ENCODE measurements around the gene KRTAP4-12. TPM values are rescaled to one million over a fixed set of nuclear protein-coding genes. Genes with fewer than 3 reads are reported as not detected.

The KRTAP4-12 gene
- total and polyA plus RNA-seq, 2 donors (not counting 1 experiment from before 2014, with no cell fraction given) = 0.12 TPM; not detected in 1

DNA sequence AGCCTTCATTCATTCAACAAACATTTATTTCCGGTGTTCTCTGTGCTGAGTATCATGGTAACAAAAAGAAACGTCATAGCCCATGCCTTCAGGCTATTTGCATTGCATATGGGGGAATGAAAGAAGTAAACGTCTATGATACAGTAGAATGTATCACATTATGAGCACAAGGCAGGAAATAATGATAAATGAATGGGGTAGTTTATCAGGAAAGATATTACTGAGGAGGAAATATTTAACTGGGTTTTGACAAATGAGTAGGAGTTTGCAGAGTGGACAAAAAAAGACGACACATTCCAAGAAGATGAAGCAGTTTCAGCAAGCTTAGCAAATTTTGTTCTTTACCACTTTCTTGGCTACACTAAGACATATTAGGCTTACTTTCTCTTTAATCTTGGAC, 41.4 kb downstream of the KRTAP4-12 start:
- intact Hi-C loops (cut with micrococcal nuclease) = no loop called here
- Histone ChIP-seq H3K4me1 (ENCODE audit: control insufficient read depth in 2 of 2, insufficient read depth in 2 of 2, low read length in 2 of 2) (no peaks in the 10 kb centered on the region), H3K79me2 (ENCODE audit: control insufficient read depth, insufficient read depth, low read length) (no peaks in the 10 kb centered on the region), H3K4me3 (ENCODE audit: control extremely low read depth in 1 of 5, extremely low read depth in 1 of 5, insufficient read depth in 1 of 5, low read depth in 2 of 5, low read length in 4 of 5) (no peak overlapping the region), H3K27ac (ENCODE audit: low read length in 2 of 2) (no peak overlapping the region), H3K36me3 (replicated peaks in 1 of 2; ENCODE audit: control extremely low read depth in 1 of 2, control insufficient read depth in 1 of 2, extremely low read depth in 1 of 2, insufficient read depth in 2 of 2, low read length in 1 of 2) (no peaks in the 10 kb centered on the region), H3K9ac (ENCODE audit: low read length) (no peak overlapping the region), H2AFZ (ENCODE audit: insufficient read depth, low read depth, low read length, poor library complexity, severe bottlenecking) (no peak overlapping the region), H4K20me1 (ENCODE audit: control insufficient read depth, insufficient read depth, low read length, poor library complexity, severe bottlenecking) (no peaks in the 10 kb centered on the region), H3K4me2 (replicated peaks; ENCODE audit: low read depth, low read length, poor library complexity, severe bottlenecking) (no peak overlapping the region), H3K9me3 (ENCODE audit: control extremely low read depth in 1 of 3, control insufficient read depth in 2 of 3, insufficient read depth in 1 of 3, low read length in 2 of 3) (no peaks in the 10 kb centered on the region), H3K27me3 (replicated peaks in 1 of 4; ENCODE audit: control extremely low read depth in 1 of 4, control insufficient read depth in 3 of 4, insufficient read depth in 4 of 4, low read length in 3 of 4) (no peaks in the 10 kb centered on the region)
- Mint-ChIP-seq H3K27ac (no peak overlapping the region), H3K9me3 (ENCODE audit: insufficient read depth) (no peaks in the 10 kb centered on the region), H3K4me1 (no peaks in the 10 kb centered on the region), H3K4me3 (no peak overlapping the region), H3K27me3 (peaks cover 28% of the 10 kb centered on the region)
- DNase-seq (no peak), ATAC-seq (ENCODE audit: low read depth) (no peak)
- TF ChIP-seq EZH2 (IDR thresholded peaks at IDR 0.05; ENCODE audit: borderline replicate concordance, insufficient read depth, low read depth, low read length, poor library complexity, severe bottlenecking) = no peak
- TF ChIP-seq, protein P1, sequence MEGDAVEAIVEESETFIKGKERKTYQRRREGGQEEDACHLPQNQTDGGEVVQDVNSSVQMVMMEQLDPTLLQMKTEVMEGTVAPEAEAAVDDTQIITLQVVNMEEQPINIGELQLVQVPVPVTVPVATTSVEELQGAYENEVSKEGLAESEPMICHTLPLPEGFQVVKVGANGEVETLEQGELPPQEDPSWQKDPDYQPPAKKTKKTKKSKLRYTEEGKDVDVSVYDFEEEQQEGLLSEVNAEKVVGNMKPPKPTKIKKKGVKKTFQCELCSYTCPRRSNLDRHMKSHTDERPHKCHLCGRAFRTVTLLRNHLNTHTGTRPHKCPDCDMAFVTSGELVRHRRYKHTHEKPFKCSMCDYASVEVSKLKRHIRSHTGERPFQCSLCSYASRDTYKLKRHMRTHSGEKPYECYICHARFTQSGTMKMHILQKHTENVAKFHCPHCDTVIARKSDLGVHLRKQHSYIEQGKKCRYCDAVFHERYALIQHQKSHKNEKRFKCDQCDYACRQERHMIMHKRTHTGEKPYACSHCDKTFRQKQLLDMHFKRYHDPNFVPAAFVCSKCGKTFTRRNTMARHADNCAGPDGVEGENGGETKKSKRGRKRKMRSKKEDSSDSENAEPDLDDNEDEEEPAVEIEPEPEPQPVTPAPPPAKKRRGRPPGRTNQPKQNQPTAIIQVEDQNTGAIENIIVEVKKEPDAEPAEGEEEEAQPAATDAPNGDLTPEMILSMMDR (IDR thresholded peaks at IDR 0.05) = no peak
- ChIA-PET CTCF (no interaction called here), POLR2A (no interaction called here)
- WGBS (ENCODE audit: insufficient coverage) = no CpG with 5 or more reads among the region's 4 CpGs

DNA sequence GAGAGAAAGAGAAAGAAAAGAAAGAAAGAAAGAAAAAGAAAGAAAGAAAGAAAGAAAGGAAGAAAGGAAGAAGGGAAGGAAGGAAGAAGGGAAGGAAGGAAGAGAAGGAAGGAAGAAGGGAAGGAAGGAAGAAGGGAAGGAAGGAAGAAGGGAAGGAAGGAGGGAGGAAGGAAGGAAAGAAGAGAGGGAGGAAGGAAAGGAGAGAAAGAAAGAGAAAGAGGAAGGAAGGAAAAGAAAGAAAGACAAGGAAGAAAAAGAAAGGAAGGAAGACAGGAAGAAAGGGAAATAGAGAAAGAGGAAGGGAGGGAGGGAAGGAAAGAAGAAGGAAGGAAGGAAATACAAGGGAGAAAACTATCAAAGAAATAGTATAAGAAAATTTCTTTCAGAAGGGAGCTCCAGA, 47.2 kb downstream of the KRTAP4-12 start:
- TF ChIP-seq, protein P1 (IDR thresholded peaks at IDR 0.05) = no peak
- TF ChIP-seq EZH2 (IDR thresholded peaks at IDR 0.05; ENCODE audit: borderline replicate concordance, insufficient read depth, low read depth, low read length, poor library complexity, severe bottlenecking) = no peak
- H3K9me3 ChIP-seq (ENCODE audit: control extremely low read depth in 1 of 3, control insufficient read depth in 2 of 3, insufficient read depth in 1 of 3, low read length in 2 of 3) = no peaks in the 10 kb centered on the region
- H3K9ac ChIP-seq (ENCODE audit: low read length) = no peak overlapping the region
- no peak overlapping the region for H3K4me2 ChIP-seq (replicated peaks; ENCODE audit: low read depth, low read length, poor library complexity, severe bottlenecking)
- CTCF ChIA-PET = no interaction called here
- peaks cover 0 to 3% (median 0%) of the 10 kb centered on the region in 4 experiments for H3K27me3 ChIP-seq (replicated peaks in 1 of 4; ENCODE audit: control extremely low read depth in 1 of 4, control insufficient read depth in 3 of 4, insufficient read depth in 4 of 4, low read length in 3 of 4)
- H3K4me3 Mint-ChIP-seq = no peak overlapping the region
- H3K4me1 Mint-ChIP-seq = no peaks in the 10 kb centered on the region
- H2AFZ ChIP-seq (ENCODE audit: insufficient read depth, low read depth, low read length, poor library complexity, severe bottlenecking) = no peak overlapping the region
- POLR2A ChIA-PET = no interaction called here
- H3K9me3 Mint-ChIP-seq (ENCODE audit: insufficient read depth) = no peaks in the 10 kb centered on the region
- H3K27ac ChIP-seq (ENCODE audit: low read length in 2 of 2) = no peak overlapping the region
- peaks cover 27% of the 10 kb centered on the region for H3K27me3 Mint-ChIP-seq
- H3K4me3 ChIP-seq (ENCODE audit: control extremely low read depth in 1 of 5, extremely low read depth in 1 of 5, insufficient read depth in 1 of 5, low read depth in 2 of 5, low read length in 4 of 5) = no peak overlapping the region
- no peaks in the 10 kb centered on the region for H4K20me1 ChIP-seq (ENCODE audit: control insufficient read depth, insufficient read depth, low read length, poor library complexity, severe bottlenecking)
- no peak for ATAC-seq (ENCODE audit: low read depth)
- no peaks in the 10 kb centered on the region for H3K79me2 ChIP-seq (ENCODE audit: control insufficient read depth, insufficient read depth, low read length)
- no peaks in the 10 kb centered on the region for H3K4me1 ChIP-seq (ENCODE audit: control insufficient read depth in 2 of 2, insufficient read depth in 2 of 2, low read length in 2 of 2)
- DNase-seq = no peak
- intact Hi-C loops (cut with micrococcal nuclease) = no loop called here
- no peaks in the 10 kb centered on the region for H3K36me3 ChIP-seq (replicated peaks in 1 of 2; ENCODE audit: control extremely low read depth in 1 of 2, control insufficient read depth in 1 of 2, extremely low read depth in 1 of 2, insufficient read depth in 2 of 2, low read length in 1 of 2)
- H3K27ac Mint-ChIP-seq = no peak overlapping the region
